C1 segment of cervical spinal cord (tissue), 14 donors: Measurements from ENCODE around the gene ARHGAP27.
"Not testable (repeated sequence)": the region's sequence is repeated elsewhere in the genome, so short reads cannot be mapped to it uniquely, and the experiment has no call there.

Experiments used
- DNase-seq, 14 donors: peaks; one replicate each; lab custom pipeline; 2025; lab: John Stamatoyannopoulos, UW

ARHGAP27 gene

GRCh38 chr17:45446872-45447625 is 14.4 kb upstream of the ARHGAP27 start:
- peak in 1 of 14 donors; percentile 5 for DNase-seq

GRCh38 chr17:45445901-45446743 is 13.5 kb upstream of the ARHGAP27 start:
- not testable (repeated sequence) for DNase-seq

- DNase-seq: not testable (repeated sequence)
Measured at GRCh38 chr17:45444856-45445820, 12.5 kb upstream of the ARHGAP27 start.

- DNase-seq: not testable (repeated sequence)
Measured at GRCh38 chr17:45444301-45444700, 11.6 kb upstream of the ARHGAP27 start.

- DNase-seq: not testable (repeated sequence)
Measured at GRCh38 chr17:45443371-45444260, 10.9 kb upstream of the ARHGAP27 start.

GRCh38 chr17:45441526-45442310 is 9.0 kb upstream of the ARHGAP27 start:
- DNase-seq: no peak

GRCh38 chr17:45440839-45441515 is 8.3 kb upstream of the ARHGAP27 start:
- DNase-seq: not testable (repeated sequence)

GRCh38 chr17:45440161-45440778 is 7.6 kb upstream of the ARHGAP27 start:
- no peak for DNase-seq

GRCh38 chr17:45438931-45439610 is 6.4 kb upstream of the ARHGAP27 start:
- no peak for DNase-seq

GRCh38 chr17:45437465-45438283 is 5.0 kb upstream of the ARHGAP27 start:
- no peak for DNase-seq

GRCh38 chr17:45436625-45437464 is 4.2 kb upstream of the ARHGAP27 start:
- no peak for DNase-seq

- no peak for DNase-seq
Measured at GRCh38 chr17:45436161-45436560, 3.5 kb upstream of the ARHGAP27 start.

- DNase-seq: no peak
Measured at GRCh38 chr17:45435481-45435880, 2.8 kb upstream of the ARHGAP27 start.

GRCh38 chr17:45433159-45433535 is 477 bp upstream of the ARHGAP27 start:
- no peak for DNase-seq

- DNase-seq: peak in 1 of 14 donors; percentile 22
Measured at GRCh38 chr17:45431531-45432404, 902 bp downstream of the ARHGAP27 start.
